Measurements from ENCODE around the gene TBL1X.

The TBL1X gene

DNA sequence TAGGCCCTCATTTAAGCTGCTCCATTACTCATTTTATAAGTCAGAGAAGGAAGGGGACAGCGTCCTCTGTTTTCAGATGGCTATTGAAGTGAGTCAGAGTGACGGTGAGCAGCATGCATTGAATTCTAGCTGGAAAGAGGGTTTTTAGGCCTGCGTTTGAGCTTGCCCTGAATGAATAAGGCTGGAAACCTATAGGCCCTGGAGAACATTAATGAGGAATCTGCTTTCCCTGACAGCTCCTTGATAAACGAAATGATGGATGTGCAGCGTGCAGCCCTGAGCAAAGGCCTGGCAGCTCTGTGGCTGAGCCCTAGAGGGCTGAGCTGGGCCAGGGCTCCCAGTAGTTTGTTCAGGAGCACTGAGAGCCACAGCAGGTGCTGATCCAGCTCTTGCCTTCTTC lies 33.4 kb downstream of the TBL1X start:
- TF ChIP-seq ZNF274 (IDR thresholded peaks at IDR 0.05; ENCODE audit: low read depth, low read length), result no peak
- H3K4me3 ChIP-seq (ENCODE audit: low read length), result no peak overlapping the region

DNA sequence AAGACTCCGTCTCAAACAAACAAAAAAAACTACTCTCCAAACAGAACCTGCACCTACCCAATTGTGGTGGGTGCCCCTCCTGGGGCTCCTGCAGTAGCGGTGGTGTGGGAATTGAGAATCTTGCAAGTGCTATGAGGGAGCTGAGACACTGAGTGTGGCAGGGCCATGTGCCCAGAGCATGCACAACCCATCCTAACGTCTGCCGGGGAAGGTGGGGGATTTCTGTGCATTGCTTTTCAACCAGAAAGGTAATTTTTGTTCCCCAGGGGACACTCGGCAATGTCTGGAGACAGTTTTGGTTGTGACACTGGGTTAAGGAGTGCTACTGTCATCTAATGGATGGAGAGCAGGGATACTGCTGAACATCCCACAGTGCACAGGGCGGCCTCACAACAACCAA lies 35.7 kb downstream of the TBL1X start:
- no peak overlapping the region for H3K4me3 ChIP-seq (ENCODE audit: low read length)
- no peak for TF ChIP-seq ZNF274 (IDR thresholded peaks at IDR 0.05; ENCODE audit: low read depth, low read length)

DNA sequence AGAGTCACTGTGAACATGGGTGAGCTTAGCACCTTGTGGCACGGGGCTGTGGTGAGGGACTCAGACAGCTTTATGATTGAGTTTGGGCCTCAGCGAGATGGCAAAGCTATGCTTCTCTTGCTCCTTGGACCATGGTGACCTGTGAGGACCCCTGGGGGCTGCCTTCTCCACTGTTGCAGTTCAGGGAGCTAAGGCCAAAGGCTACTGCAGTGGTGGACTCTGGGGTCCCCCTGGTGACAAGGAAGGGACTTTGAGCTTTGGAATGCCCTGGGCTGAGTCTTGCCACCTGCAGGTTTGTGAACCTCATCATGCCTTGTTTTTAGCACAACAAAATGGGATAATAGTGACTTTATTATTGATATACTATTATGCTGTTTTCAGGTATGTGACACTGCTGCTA lies 36.5 kb downstream of the TBL1X start:
- TF ChIP-seq ZNF274 (IDR thresholded peaks at IDR 0.05; ENCODE audit: low read depth, low read length), result no peak
- no peak overlapping the region for H3K4me3 ChIP-seq (ENCODE audit: low read length)

DNA sequence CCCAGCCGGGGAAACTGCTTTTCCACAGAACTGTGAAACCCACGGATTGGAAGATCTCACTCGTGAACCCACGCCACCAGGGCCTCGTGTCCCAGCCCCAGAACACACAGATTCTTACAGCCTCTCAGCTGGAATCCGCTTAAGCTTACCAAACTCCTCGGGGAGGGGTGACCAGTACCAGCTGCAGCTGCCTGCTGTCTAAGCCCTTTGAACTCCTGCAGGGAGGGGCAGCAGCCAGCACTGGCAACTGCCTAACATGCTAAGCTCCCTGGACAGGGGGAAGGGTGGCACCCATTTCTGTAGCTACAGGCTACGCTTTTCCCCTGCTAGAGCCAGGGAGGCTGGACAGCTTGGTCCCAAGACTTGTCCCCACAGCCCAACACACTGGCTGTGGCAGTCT lies 38.4 kb downstream of the TBL1X start:
- no peak for TF ChIP-seq ZNF274 (IDR thresholded peaks at IDR 0.05; ENCODE audit: low read depth, low read length)
- H3K4me3 ChIP-seq (ENCODE audit: low read length), result no peak overlapping the region

DNA sequence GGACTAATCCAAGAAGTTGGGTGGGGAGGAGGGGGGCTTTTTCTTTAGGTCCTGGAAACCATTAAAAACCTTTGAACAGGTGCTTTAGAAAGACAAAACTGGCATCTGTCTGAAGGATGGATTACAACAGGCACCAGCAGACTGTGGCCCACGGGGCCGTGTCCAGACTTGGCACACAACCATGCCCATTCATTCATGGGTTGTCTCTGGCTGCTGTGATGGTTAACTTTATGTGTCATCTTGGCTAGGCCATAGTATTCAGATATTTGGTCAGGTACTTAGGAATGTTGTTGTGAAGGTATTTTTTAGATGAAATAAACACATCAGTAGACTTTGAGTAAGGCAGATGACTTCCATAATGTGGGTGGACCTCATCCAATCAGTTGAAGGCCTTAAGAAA lies 45.5 kb downstream of the TBL1X start:
- no peak for TF ChIP-seq ZNF274 (IDR thresholded peaks at IDR 0.05; ENCODE audit: low read depth, low read length)
- no peak overlapping the region for H3K4me3 ChIP-seq (ENCODE audit: low read length)

DNA sequence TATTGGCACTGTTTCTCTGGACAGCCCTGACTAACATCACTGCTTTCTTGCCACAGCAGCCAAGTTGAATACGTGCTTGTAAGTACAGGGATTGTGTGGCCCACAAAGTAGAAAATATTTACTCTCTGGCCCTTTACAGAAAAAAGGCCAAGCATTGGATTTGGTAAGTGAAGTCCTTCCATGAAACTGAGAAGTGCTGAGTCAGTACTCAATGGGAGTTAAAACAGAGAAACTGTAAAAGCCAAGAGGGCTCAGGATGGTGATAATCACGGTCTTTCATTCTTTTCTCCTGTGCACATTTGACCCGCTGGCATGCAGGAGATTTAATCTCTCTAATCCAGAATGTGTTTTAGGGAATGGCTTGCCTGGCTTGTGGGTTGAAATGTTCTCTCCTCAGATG lies 46.1 kb downstream of the TBL1X start:
- TF ChIP-seq ZNF274 (IDR thresholded peaks at IDR 0.05; ENCODE audit: low read depth, low read length), result no peak
- no peak overlapping the region for H3K4me3 ChIP-seq (ENCODE audit: low read length)

DNA sequence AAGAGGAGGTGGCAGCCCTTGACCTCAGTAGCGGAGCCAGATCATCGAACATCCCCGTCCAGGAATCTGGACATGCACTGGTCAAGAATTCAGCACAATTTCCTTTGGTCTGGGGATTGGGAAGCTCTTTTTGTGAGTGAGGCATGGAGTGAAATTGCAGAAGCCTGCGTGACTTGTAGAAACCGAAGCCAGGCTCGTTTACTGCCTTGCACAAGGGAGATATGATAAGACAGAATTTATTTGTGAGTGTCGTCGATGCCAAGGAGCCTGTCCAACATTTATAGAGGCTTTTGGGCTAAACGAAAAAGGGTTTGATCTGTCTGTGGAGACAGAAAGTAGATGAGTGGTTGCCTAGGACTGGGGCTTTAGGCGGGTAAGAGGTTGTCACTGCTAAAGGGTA lies 50.6 kb downstream of the TBL1X start:
- no peak overlapping the region for H3K4me3 ChIP-seq (ENCODE audit: low read length)
- TF ChIP-seq ZNF274 (IDR thresholded peaks at IDR 0.05; ENCODE audit: low read depth, low read length), result no peak

DNA sequence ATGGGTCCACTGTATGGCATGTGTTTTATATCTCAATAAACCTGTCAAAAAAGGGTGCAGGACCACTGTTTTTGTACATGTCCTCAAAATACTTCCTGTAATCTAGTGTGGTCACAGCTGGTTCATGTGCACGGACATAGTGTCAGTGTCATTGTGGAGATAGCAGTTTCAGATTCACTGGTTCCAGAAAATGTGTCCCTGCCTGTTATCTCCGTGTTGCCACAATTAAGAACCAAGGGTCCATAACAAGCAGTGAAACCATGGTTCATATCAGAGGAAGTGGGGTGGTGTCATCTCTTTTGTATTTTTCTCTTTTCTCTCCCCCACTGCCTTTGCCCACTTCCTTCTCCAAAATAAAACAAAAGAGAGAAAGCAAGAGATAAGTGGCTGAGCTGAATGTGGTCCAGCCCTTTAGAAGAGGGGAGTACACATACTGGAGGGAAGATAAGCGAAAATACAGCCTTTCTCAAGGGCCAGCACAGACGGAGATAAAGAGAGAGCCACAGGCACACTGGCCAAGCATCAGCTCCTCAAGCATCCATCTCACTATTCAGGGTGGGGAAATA lies 51.2 kb downstream of the TBL1X start:
- H3K4me3 ChIP-seq (ENCODE audit: low read length), result no peak overlapping the region
- TF ChIP-seq ZNF274 (IDR thresholded peaks at IDR 0.05; ENCODE audit: low read depth, low read length), result no peak

DNA sequence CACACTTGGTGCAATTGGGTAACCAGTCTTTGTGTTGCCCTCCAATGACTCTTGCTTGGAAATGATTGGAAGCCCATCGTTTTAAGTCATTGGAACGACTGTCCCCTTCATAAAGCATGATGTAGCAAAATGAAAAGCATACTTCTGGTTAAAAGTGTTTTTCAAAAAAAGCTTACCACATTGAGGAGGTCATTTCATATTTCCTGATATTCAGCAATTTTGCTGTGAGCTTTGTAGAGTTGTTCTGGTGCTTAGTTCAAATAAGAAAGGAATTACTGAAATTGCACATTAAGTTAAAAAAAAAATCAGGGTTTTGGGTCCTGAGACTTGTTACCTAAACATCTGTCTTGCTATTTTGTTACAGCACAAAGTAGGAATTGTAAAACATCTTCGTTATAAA lies 51.8 kb downstream of the TBL1X start:
- no peak for TF ChIP-seq ZNF274 (IDR thresholded peaks at IDR 0.05; ENCODE audit: low read depth, low read length)
- H3K4me3 ChIP-seq (ENCODE audit: low read length), result no peak overlapping the region

DNA sequence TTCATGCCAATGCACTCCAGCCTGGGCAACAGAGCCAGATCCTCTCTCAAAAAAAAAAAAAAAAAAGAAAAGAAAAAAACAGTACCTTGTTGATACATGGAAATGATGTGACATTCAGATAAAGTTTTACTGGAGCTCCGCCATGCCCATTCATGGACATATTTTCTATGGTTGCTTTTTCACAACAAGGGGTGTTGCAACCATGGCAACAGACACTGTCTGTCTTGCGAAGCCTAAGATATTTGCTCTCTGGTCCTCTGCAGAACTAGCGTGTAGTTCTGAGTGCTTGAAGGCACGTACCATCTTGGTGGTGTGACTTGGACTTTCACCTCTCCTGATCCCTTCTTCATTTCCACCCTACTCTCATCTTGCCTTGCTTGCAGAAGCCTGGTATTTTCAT lies 53.2 kb downstream of the TBL1X start:
- no peak overlapping the region for H3K4me3 ChIP-seq (ENCODE audit: low read length)
- no peak for TF ChIP-seq ZNF274 (IDR thresholded peaks at IDR 0.05; ENCODE audit: low read depth, low read length)

DNA sequence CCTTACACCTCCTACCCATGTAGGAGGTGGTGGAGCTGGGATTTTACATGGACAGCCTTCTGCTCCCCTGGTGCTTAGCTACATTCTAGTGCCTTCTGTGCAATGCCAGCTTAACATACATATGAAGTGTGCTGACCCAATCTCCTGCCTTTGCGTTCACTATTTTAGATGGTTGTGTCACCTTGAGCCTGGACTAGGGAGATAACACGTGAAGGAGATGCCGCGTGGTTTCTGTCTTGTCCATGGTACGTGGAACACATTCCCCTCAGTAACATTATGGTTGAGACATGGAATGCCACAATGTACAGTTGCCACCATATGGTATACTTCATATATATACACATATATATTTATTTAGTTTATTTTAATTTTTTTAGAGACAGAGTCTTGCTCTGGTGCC lies 54.0 kb downstream of the TBL1X start:
- TF ChIP-seq ZNF274 (IDR thresholded peaks at IDR 0.05; ENCODE audit: low read depth, low read length), result no peak
- H3K4me3 ChIP-seq (ENCODE audit: low read length), result no peak overlapping the region

DNA sequence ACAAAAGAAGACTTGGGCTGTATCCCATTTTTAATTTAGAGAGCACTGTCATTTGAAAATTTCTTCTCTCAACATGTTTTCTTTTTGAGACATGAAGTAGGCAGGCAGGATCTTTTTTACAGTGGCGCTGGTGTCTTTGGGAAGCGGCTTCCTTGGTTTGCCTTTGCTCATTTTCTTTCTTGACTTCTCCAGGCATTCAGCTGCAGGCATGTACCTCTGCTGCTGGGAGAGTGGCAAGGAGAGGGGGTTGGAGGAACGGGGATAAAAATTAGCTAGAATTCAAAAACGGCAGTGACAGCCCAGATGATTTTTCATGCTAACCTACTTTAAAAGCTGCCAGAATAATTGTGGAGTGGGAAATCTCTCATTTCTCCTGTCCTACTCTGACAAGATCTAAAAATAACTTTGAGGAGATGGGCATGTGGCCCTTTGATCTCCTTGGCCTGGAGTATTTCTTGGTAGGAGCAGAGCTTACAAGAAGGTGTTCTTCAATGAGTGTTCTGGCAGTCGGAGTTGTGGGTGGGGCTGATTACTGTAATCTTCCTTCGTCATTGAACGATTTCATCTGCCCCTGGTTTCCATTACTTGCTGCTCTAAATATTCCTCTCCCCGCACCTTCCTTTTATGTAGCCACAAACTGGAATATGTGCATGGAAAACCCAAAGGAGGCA lies 54.8 kb downstream of the TBL1X start:
- no peak overlapping the region for H3K4me3 ChIP-seq (ENCODE audit: low read length)
- no peak for TF ChIP-seq ZNF274 (IDR thresholded peaks at IDR 0.05; ENCODE audit: low read depth, low read length)

DNA sequence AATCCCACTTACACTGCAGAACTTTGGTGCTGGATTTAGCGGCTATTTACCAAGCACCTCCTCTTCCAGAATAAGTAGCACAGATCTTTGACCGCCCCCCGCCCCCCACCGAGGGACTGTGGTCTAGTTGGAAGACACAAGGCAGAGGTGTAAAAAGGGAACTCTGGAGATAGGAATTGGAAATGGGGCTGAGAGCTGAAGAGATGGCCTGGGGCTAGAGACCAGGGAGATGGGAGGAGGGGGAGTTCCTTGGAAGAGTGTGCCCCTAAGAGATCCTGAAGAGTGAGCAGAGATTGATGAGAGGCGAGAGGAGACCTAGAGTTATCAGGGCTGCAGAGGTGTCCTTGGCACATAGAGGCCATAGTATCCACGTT lies 55.3 kb downstream of the TBL1X start:
- no peak overlapping the region for H3K4me3 ChIP-seq (ENCODE audit: low read length)
- no peak for TF ChIP-seq ZNF274 (IDR thresholded peaks at IDR 0.05; ENCODE audit: low read depth, low read length)

DNA sequence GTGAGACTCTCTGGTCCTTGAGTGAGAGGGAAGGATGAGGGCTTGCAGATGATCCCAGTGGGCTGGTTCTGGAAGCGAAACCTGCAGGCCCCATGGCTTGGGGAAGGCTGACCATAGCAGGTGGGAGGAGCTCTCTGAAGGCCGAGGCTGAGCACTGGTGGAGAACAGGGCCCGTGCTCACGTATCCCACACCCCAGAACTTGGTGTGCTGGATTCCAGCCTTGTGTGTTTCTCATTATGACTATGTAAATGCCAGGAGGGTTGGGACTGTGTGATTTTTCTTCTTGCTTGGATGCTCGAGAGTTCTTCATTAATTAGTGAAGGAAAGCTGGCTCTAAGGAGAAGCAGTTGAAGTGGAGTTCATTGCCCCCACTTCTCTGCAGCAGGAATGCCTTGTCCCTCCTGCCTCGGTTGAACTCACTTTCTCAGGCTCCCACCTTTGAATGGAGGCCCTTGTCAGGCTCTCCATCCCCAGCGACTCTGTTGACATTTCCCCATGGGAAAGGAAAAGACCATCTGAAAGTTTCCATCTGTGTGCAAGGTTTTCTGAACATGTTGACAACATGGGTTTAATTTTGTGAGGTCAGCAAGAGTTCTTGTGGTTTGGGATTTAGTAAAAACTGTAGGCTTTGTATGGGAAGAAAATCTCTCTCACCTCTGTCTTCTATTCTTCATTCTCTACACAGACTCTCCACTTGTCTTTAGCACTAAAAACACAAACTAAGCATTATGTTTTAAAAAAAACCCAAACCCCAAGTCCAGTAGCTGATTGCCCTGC lies 57.7 kb downstream of the TBL1X start:
- no peak for TF ChIP-seq ZNF274 (IDR thresholded peaks at IDR 0.05; ENCODE audit: low read depth, low read length)
- no peak overlapping the region for H3K4me3 ChIP-seq (ENCODE audit: low read length)

DNA sequence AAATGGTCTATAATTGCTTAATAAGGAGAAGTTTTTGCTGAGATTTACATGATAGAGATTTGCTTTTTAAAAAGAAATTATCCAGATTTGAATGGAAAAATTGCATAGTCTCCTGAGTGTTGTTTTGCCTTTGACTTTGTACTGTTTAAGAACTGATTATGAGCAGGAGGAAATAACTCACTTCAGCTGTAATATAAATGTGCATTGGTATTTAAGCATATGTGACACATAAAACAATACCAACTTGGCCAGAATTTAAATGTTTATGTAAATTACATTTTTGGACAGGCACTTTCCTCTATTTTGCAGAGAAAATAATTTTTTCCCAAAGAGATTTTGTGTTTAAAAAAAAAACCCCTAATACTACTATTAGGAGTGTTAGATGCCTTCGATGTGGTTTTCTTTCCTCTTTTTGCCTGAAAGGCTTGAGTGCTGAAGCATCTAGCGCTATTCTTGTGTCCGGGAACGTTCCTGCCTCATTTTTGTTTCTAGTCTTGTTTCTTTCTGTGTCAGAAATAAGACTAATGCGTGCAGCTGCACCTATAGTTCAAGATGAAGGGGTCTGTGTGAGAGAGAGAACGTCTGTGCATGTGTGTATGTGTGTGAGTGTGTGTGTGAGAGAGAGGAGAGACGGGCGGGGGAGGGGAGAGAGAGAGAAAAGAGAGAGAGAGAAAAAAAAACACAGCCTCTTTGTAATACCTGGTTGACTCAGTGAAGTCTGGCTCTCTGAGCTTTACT lies 60.8 kb downstream of the TBL1X start:
- H3K4me3 ChIP-seq (ENCODE audit: low read length), result no peak overlapping the region
- no peak for TF ChIP-seq ZNF274 (IDR thresholded peaks at IDR 0.05; ENCODE audit: low read depth, low read length)
